GM18517 (cell line): Measurements from ENCODE around the gene RIN3.

ENCODE experiments used
- ATAC-seq: cut with Tn5 transposase; IDR thresholded peaks from one replicate; pipeline ENCODE4 v1.9.1; 2021; ENCODE audit warnings: mild to moderate bottlenecking, moderate library complexity; ENCODE audit not compliant: unreplicated experiment

Gene RIN3

DNA sequence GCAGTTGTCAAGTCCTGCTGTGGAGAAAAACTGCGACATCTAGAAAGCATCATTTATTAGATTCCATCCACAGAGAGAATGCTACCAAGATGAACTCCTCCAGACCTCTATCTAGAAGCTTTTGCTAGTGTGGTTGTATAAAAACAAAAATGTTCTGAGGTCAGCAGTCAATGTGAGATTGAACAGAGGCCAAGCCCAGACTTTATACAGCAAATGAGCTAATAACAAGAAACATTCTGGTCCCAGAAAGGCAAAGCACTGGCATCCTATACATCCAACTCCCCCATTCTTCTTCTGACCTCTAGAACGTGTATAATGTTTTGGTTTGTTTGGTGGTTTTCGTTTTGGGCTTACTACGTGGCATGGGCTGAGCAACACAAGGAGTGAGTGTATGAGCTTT, 26.7 kb upstream of the RIN3 start:
- no peak for ATAC-seq

DNA sequence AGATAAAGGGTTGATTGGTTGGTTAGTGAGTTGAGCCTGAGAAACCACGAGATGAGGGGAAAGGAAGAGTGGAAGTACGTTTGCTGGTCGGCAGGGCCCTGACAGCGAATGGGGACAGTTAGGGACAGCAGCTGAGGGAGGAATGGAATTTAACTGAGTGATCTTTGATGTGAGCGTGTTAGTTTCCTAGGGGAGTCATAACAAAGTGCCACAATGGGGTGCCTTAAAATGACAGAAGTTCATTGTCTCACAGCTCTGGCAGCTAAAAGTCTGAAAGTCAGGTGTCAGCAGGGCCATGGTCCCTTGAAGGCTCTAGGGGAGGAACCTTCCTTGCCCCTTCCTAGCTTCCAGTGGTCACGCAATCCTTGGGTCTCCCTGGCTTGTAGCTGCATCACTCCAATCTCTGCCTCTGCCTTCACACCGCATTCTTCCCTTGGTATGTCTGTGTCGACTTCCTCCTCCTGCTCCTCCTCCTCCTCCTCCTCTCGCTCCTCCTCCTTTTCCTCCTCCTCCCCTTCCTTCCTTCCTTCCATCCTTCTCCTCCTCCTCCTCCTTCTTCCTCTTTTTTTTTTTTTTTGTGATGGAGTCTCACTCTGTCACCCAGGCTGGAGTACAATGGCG, 26.0 kb upstream of the RIN3 start:
- ATAC-seq: no peak

DNA sequence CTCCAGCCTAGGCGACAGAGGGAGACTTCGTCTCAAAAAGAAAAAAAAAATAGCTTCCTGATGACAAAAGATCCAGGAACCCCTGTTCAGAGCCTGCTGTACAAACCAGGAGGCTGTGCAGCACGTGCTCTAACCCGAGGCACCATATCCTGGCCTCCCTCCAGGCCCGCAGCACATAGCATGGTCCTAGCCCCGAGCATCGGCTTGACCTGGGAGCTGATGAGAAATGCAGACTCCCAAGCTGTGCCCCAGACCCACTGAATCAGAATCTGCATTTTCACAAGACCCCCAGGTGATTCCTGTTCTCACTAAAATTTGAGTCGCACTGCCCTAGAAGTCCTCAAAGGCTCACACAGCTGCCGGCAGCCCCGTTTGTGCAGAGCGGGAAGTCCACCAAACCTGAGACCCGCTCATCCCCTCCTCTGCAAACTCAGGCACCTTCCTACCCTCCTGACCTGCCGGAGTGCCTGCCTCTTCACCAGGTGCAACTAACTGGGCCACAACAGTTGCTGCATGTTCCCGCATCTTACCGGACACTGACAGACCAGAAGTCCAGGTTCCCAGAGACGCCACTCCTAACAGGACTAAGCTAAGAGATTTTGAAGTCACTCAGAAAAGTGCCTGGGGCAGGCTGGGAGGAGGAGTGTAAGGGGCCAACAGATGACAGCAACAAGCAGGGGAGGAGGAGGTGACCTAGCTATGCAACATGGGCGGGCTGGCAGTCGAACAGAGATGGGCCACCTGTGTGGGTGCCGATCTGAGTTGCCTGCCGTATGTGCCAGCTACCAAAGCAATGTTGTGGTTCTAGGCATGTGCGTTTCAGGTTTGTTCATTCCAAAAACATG, 24.0 kb upstream of the RIN3 start:
- no peak for ATAC-seq

DNA sequence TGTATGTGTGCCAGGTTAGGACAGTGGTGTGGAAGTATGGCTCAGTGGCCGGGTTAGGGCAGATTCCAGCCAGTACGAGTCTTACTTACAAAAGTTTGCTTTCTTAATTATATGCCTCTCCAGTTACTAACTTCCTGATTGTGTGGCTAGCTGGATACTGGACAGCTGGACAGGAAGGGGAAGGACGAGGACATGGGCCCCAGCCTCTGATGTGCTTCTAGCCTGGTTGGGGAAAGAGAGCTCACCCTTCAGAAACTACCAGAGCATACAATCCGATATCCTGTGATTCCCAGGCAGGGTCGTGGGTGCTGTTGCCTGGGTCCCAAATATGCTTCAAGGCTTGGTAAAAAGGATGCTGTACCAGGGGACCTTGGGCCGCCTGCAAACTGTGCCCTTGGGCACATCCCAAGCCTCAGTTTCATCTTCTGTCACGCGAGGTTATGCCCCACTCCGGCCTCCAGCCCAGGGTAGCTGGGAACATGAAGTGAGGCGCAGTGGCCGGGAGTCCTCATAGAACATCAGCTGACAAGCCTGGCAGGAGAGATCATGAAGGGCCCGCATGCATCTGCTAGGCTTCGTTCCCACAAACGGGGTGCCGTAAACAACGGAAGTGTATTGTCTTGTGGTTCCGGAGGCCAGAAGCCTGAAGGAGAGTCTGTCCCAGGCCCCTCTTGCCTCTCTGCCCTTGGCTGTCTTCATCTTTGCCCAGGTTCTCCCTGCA, 23.2 kb upstream of the RIN3 start:
- ATAC-seq: no peak

DNA sequence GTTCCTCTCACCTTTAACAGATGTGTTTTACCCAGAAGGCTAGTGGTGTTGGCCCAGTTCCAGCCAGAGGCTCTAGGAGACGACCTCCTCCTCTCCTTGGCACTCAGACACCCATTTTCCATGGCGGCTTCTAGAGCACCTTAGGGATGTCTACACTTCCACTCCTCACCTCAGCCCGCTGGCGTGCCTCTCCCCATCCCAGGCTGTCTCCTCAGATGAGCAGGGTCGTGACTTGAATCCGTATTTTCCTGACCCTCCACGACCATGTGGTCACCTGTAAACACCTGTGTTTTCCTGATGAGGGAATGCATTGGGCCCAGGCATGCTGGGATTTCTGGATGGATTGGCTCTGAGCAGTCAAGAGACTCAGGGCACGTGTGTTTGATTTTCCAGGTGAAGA, 21.8 kb upstream of the RIN3 start:
- no peak for ATAC-seq

DNA sequence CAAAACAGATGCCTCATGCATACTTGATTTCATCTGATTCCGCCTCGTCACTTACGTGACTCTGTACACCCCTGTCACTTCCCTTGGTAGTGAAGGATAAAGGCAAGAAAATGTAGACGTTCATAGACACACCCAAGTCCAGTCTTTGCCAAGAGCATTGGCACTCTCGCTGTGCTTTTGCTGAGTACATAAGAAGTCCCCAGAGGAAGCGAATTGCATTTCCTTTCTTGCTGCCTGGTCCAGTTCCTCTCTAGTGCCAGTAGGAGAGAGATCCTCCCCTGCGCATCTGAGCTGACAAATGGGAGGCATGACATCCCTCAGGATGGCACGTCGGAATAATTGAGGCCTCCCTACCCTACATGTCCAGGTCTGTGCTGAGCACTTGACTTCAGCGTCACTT, 21.3 kb upstream of the RIN3 start:
- ATAC-seq: no peak

DNA sequence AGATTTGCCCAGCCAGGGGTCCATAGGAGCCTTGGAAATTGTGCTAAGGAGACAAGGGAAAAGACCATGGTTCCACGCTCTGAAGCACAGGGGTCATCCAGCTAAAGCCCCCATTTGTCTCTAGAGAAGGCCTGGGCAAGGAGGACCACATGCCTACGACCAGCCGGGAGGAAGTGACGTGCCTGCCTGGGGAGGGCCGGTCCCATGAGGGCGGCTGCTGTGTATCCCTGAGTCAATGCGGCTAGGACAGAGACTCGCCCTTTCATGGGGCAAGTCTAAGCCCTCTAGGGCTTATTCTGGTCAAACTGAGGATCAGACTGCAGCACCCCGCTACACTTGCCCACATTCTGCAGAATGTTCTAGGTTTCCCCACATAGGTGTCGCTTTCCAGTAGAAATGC, 20.6 kb upstream of the RIN3 start:
- no peak for ATAC-seq

DNA sequence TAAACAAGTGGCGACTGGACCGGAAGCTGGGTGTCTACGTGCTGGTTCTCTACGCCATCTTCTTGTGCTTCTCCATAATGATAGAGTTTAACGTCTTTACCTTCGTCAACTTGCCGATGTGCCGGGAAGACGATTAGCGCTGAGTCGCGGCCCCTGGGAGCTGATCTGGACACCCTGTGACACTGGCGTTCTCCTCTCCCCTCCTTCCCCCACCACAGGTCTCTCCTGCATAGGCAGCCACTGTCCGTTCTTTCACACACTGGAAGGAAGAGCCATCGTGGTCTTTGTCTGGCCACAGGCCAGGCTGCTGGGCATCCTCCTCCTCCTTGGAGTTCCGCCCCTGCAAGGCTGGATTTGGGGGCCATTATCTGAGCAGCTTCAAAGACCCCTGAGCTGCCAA, 20.1 kb upstream of the RIN3 start:
- no peak for ATAC-seq

DNA sequence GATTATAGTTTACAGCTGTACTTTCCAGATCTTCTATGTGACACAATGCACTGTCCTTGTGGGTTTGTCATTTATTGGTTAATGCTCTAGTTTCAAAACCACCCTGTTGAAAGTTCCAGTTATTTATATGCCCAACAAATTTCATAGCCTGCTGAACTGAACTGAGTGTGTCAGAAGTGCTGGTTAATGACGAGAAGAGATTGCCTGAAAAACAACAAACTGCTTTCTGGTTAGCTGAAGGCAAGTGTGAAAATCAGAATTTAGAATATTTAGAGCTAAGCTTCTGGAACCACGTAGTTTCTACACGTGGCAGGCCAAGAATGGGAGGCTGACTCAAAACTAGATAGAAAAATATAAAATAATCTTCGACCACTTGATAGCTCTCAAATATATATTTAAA, 19.1 kb upstream of the RIN3 start:
- no peak for ATAC-seq

DNA sequence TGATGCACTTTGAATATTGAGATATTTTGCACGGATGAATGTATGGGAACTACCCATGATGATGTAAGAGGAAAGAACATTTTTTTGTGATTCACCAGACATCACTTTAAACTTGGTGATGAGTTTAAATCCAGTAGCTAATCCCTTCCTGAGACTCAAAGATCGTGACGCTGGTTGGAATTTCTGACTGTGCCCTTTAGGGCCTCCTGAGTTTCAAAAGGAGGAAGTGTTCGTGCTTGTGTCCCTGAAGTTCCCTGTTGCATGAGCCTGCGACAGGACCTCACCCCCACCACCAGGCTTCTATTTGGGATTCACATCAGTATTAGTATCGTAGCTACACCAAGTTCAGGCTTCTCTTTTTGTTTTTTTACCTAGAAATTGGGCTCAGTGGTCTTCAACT, 18.6 kb upstream of the RIN3 start:
- no peak for ATAC-seq

DNA sequence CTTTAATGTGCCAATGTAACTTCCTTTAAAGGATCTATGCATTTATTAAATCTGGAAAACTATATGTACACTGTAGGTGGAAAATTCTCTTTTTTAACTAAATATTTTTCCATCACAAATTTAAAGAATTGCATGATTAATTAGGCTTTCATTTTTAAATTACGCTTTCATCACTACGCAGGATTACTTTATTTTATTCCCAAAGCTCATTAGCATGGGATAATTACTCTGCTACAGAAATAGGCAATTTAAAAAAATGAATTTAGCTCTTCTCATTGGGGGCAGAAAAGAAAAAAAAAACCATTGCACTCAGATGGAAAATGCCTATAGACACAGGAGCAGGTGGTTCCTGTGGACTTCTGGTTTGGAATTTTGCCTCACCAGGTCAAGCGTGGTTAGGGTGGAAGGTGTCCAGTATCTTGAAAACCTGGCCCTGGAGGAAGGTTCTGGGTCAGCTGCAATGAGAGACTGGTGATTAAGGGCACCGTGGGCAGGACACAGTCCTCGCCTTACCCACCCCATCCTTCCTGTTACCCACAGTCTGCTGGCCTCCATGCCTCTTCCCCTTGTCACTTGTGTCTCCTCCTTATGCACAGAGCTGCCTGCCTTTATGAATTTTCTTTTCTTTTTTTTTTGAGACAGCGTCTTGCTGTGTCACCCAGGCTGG, 17.3 kb upstream of the RIN3 start:
- no peak for ATAC-seq

DNA sequence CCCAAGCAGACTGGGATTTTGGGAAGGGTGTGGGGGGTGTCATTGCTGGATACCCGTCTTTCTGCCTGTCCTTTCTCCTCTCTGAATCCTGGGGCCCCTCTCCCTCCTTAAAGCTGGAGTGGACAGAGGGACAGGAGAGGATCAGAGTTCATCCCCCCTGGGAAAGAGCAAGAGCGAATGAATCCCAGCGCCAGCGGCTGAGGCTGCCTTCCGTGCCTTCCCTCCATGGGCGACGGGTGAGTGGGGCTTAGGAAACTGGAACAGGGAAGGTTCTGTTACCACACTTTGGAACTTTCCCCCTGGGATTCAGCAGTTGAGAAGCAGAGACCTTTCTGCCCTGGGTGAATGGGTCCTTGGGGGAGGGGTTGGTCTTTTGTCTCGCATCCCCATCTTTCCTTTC, 16.2 kb upstream of the RIN3 start:
- ATAC-seq: no peak

DNA sequence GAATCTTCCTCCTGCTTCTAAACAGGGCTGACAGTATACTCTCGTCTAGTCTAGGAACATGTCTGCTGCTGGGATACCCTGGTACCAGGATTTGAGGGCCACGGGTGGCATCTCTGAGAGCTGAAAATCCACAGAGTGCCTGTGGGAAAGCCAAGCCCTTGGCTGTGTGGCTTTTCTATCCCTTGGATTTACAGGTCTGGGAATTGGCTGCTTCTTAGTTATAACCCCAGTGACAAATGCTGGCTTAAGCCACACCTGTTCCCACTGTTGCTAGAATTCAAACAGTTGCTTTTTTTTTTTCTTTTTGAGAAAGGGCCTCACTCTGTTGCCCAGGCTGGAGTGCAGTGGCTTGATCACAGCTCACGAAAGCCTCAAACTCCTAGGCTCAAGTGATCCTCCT, 14.3 kb upstream of the RIN3 start:
- no peak for ATAC-seq

DNA sequence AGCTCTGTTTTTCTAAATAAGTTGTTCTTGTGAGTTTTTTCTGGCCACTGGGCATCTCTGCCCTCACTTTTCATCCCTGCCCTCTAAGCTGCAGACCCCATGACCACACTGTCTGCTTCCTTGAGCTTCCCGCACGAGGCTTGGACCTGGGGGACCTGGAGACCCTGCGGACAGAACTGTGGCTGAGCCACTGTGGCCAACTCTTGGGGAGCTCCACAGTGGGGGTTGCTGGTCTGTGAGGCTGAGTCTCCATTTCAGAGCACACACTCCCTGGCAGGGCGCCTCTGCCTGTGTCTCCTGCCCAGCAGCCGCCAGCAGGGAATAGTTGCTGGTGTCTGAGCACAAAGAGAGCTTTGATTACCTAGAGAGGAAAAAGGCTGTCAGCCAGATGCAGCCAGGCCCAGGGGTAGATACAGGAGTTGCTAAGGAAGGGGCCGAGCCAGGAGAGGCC, 13.1 kb upstream of the RIN3 start:
- ATAC-seq: no peak

DNA sequence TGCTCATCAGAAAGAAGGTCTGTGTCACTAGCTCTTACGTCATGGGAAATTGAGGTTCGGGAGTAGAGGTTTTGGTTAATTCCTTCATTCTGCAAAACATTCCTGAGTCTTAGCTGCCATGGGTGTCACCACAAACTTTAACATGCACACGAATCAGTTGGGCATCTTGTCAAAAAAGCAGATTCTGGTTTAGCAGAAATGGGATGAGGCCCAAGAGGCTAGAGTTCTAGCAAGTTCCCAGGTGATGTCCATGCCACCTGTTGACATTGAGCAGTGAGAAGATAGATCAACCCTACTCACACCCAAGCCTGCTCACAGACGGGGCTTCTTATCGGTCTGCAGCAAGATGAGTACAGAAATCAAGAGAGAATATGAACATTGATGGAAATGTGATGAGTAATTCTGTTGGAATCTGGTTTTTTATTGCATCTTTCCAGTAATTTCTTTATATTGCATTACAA, 11.7 kb upstream of the RIN3 start:
- no peak for ATAC-seq

DNA sequence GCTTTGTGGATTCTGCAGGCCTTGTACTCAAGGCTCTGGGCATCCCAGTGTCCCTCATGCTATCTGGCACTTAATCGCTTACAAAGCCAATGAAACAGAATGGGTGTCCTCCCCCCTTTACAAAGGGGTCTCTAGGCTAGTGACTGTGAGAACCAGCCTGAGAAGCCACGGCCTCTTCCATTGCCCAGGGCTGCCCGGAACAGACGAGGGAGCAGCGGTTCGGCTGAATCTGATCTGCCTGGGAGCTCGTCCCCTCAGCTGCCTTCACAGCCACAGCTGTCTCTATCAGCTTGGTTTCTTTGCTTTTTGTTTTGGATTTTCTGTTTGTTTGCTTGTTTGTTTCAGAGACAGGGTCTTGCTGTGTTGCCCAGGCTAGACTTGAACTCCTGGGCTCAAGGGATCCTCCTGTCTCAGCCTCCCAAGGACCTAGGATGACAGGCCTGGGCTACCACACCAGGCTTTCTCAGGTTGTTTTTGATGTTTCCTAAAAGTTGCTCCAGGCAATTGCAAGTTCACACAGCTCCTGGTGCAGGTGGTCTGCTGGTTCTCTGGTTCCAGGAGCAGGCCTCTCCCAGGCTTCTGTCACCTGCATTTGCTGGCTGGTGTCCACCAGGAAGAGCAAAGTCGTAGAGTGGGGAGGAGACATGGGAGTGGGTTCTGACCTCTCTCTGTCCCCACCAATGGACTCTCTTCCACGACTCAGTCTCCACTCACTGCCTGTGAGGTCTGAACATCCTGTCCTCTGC, 10.9 kb upstream of the RIN3 start:
- ATAC-seq: no peak

DNA sequence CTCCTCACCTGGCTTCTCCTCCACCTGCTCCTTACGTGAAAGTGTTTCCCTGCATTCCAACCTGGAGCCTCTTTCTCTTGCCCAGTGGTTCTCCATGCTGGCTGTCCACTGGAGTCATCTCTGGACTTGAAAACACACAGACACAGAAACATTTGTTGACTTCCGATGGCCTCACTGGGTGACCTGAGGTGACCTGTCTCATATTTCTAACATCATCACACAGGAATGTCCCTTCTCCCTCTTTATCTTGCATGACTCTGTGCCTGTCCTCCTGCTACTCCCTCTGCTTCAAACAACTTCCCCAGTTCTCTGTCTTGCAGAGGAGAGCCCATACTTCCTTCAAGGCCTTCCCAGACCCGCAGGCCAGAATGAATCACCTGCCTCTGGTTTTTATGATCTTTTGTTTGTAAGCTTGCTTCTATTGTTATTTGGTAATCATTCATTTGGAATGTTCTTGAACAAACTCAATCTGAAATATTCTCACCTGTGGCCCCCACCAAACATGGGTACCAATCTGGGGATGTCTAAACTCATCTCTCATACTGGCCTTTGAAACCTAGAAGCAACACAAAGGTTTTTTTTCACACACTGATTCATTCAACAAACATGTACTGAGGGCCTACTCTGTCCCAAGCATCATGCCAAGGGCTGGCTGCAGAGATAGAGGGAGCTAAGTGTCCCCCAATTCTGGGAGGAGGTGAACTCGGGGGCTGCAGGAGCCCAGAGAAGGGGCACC, 9.7 kb upstream of the RIN3 start:
- ATAC-seq: no peak

DNA sequence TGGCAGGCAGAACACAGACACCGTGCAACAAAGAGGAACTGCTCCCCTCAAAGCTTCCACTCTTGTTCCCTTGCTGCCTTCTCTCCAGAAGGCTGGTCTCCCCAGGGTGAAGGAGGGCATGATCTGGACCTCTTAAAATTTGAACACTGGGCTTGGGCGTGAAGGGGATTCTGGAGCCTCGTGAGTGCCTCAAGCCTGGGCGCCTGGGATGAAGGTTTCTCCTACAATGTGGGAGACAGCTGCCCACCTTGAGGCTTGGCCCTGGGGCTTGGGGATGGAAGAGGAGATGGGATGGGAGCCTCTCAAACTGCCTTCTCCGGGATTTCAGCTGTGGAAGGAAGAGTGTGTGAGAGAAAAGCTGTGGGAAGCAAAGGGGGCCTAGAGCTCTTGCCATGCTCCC, 7.8 kb upstream of the RIN3 start:
- ATAC-seq: no peak

DNA sequence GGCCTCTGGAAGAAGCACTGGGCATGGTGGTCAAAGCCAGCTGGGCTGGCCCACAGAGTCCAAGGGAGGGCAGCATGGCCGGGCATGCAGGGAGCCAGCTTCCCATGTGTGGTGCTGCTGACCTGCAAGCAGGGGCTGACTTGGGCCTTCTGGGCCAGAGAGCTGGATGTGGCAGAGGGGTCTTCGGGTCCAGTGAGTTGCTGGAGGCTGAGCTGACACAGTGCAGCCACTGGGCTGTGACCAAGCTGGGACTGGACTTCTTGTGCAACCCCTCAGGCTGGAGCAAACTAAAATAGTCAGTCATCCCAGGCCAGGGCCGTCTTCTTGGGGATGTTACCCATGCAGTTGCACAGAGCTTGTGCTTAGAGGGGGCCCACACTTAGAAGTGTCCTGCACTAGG, 7.3 kb upstream of the RIN3 start:
- ATAC-seq: no peak

DNA sequence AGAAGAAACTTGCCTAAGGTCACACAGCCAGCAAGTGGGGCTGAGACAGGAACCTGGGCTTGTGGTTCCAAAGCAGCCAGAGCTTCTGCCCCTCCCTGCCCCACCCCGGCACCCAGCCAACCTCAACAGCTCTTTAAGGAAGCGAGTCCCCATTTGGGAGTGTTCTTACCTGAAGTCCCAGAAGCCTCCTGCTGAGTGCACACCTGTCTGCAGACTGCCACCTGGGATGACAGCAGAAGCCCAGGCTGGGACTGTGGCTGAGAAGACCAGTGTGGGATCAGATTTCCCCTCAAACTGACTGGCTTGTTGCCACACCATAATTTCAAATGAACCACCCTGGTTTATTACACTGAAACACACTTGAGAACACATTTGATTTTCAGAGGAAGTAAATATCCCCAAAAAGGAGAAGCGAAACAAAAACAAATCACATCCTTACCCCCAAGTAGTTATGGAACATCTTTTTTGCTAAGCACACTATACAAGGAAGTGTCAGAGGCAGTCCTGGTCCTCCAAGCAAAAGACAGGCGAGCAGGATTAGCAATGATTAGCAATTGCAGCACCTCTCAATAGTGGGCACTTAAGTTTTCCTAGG, 6.3 kb upstream of the RIN3 start:
- peak; percentile 72 for ATAC-seq
